Loucy (cell line): ENCODE measurements around the gene GTPBP2.

Experiments
- CTCF ChIP-seq: fragments of 200-600 bp; sonication (generic); conservative IDR thresholded peaks from 2 replicates; pipeline ENCODE4 v1.5.1; 2014; ENCODE audit warnings: mild to moderate bottlenecking, antibody characterized with exemption, low read length
- EZH2phosphoT487 ChIP-seq: fragments of 200-600 bp; IDR thresholded peaks from 2 replicates; pipeline ENCODE4 v1.6.1; 2018; ENCODE audit warnings: antibody characterized with exemption, mild to moderate bottlenecking, moderate library complexity, borderline replicate concordance

GRCh38 chr6:43593938-43594337, 35.1 kb downstream of the GTPBP2 start:
- TF ChIP-seq CTCF (no peak), EZH2phosphoT487 (no peak)
